Measurements from ENCODE around the gene THSD4. TPM values are rescaled to one million over a fixed set of nuclear protein-coding genes. Genes with fewer than 3 reads are reported as not detected.

The THSD4 gene
- total RNA-seq, 1 experiment from 2014 or later = 36.3 TPM

- peaks cover 6% of the 10 kb centered on the region for H3K36me3 Mint-ChIP-seq (ENCODE audit: insufficient read depth, unreplicated experiment)
- peak overlapping the region; percentile 79 for H3K27ac Mint-ChIP-seq (ENCODE audit: low read depth, unreplicated experiment)
- DNase-seq (ENCODE audit: unreplicated experiment) = peak; percentile 54
- ChIA-PET POLR2A (interaction anchor here (0.6 to 0.7 kb wide), 2 partner anchors 9 to 62 kb away, joined by 3 read pairs; no protein-coding TSS in a partner anchor), CTCF (no interaction called here)
- H3K27me3 Mint-ChIP-seq (ENCODE audit: insufficient read depth, unreplicated experiment) = no peaks in the 10 kb centered on the region
- peaks cover 7% of the 10 kb centered on the region for H3K9me3 Mint-ChIP-seq (ENCODE audit: unreplicated experiment)
- H3K4me3 Mint-ChIP-seq (ENCODE audit: unreplicated experiment) = no peak overlapping the region
- H3K4me1 Mint-ChIP-seq (ENCODE audit: insufficient read depth, unreplicated experiment) = peaks cover 59% of the 10 kb centered on the region
- intact Hi-C loops (cut with micrococcal nuclease) = no loop called here
- TF ChIP-seq, protein P1, sequence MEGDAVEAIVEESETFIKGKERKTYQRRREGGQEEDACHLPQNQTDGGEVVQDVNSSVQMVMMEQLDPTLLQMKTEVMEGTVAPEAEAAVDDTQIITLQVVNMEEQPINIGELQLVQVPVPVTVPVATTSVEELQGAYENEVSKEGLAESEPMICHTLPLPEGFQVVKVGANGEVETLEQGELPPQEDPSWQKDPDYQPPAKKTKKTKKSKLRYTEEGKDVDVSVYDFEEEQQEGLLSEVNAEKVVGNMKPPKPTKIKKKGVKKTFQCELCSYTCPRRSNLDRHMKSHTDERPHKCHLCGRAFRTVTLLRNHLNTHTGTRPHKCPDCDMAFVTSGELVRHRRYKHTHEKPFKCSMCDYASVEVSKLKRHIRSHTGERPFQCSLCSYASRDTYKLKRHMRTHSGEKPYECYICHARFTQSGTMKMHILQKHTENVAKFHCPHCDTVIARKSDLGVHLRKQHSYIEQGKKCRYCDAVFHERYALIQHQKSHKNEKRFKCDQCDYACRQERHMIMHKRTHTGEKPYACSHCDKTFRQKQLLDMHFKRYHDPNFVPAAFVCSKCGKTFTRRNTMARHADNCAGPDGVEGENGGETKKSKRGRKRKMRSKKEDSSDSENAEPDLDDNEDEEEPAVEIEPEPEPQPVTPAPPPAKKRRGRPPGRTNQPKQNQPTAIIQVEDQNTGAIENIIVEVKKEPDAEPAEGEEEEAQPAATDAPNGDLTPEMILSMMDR (IDR thresholded peaks at IDR 0.05; ENCODE audit: unreplicated experiment) = no peak
- no TSS peak for BruUV-seq (replicated peaks)
Observed at GRCh38 chr15:71133747-71134472, 18.6 kb downstream of the THSD4 start.

DNA sequence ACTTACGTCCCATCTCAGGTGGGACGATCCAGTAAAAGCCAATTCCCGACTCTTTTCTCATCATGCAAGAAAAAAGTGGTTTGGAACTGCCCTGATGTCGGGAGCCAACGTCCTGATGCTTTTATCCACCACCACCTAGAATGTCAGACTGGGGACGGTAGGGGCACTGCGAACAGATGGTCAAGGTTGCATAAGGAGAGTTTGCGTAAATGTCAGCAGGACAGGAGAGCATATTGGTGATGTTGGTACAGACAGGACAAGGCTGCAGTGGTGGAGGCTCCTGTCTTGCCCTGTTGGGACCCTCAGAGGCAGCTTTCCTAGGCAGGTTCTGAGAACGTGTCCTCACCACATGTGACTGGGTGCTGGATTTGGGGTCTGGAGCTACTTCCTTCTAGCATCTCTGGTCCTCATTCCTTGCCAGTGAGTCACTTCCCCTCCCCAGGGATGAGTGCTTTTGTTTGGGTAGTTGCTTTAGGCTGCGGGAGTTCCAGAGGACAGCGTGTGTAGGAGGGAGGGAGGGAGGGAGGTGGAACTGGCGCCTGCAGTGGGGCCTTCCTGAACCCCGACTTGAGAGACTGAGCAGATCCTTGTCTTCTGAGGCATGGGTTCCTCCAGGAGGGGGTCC lies 21.0 kb downstream of the THSD4 start:
- intact Hi-C loops (cut with micrococcal nuclease) = no loop called here
- H3K27me3 Mint-ChIP-seq (ENCODE audit: insufficient read depth, unreplicated experiment) = no peaks in the 10 kb centered on the region

GRCh38 chr15:71136793-71137518 lies 21.7 kb downstream of the THSD4 start:
- Mint-ChIP-seq H3K4me3 (ENCODE audit: unreplicated experiment) (no peak overlapping the region), H3K9me3 (ENCODE audit: unreplicated experiment) (peaks cover 7% of the 10 kb centered on the region), H3K4me1 (ENCODE audit: insufficient read depth, unreplicated experiment) (peaks cover 40% of the 10 kb centered on the region), H3K27ac (ENCODE audit: low read depth, unreplicated experiment) (peak overlapping the region; percentile 80), H3K27me3 (ENCODE audit: insufficient read depth, unreplicated experiment) (no peaks in the 10 kb centered on the region), H3K36me3 (ENCODE audit: insufficient read depth, unreplicated experiment) (peaks cover 6% of the 10 kb centered on the region)
- CTCF ChIA-PET = interaction anchor here (1.0 kb wide), 1 partner anchor 24 kb away, joined by 4 read pairs; no protein-coding TSS in a partner anchor
- no TSS peak for BruUV-seq (replicated peaks)
- TF ChIP-seq, protein P1 (IDR thresholded peaks at IDR 0.05; ENCODE audit: unreplicated experiment) = peak; percentile 12
- POLR2A ChIA-PET = interaction anchor here (1.5 kb wide), 1 partner anchor 14 kb away, joined by 4 read pairs; no protein-coding TSS in a partner anchor
- intact Hi-C loops (cut with micrococcal nuclease) = no loop called here
- no peak for DNase-seq (ENCODE audit: unreplicated experiment)

More for the DNA sequence above, 21.0 kb downstream of the THSD4 start:
- TF ChIP-seq, protein P1 (IDR thresholded peaks at IDR 0.05; ENCODE audit: unreplicated experiment) = no peak
- POLR2A ChIA-PET = no interaction called here
- H3K4me3 Mint-ChIP-seq (ENCODE audit: unreplicated experiment) = no peak overlapping the region
- H3K4me1 Mint-ChIP-seq (ENCODE audit: insufficient read depth, unreplicated experiment) = peaks cover 45% of the 10 kb centered on the region
- H3K9me3 Mint-ChIP-seq (ENCODE audit: unreplicated experiment) = peaks cover 7% of the 10 kb centered on the region
- no TSS peak for BruUV-seq (replicated peaks)
- DNase-seq (ENCODE audit: unreplicated experiment) = peak; percentile 90
- CTCF ChIA-PET = interaction anchor here (0.6 to 1.0 kb wide), 3 partner anchors 8 to 23 kb away, joined by 3 to 4 read pairs (median 4); no protein-coding TSS in a partner anchor
- peak overlapping the region; percentile 80 for H3K27ac Mint-ChIP-seq (ENCODE audit: low read depth, unreplicated experiment)
- H3K36me3 Mint-ChIP-seq (ENCODE audit: insufficient read depth, unreplicated experiment) = peaks cover 6% of the 10 kb centered on the region

DNA sequence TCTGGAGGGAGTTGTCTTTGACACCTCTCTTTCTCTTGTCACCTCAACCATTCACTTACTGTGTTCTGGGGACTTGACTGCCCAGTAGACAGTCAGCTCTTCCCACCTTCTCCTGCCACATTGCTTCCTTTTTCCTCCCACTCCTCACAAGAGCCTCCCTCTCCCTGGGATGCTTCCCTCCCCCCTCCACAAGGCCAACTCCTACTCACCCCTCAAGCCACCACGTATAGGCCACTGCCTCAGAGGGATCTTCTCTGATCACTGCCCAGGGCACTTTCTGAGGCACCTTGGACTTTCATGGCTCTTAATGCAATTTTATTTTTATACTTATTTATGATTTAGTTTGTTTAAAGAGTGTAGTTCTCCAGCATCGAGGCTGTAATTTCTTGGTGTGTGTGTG lies 23.2 kb downstream of the THSD4 start:
- peak overlapping the region; percentile 27 for H3K27ac Mint-ChIP-seq (ENCODE audit: low read depth, unreplicated experiment)
- H3K27me3 Mint-ChIP-seq (ENCODE audit: insufficient read depth, unreplicated experiment) = no peaks in the 10 kb centered on the region

More for the DNA sequence above, 23.2 kb downstream of the THSD4 start:
- Mint-ChIP-seq H3K4me1 (ENCODE audit: insufficient read depth, unreplicated experiment) (peaks cover 25% of the 10 kb centered on the region), H3K4me3 (ENCODE audit: unreplicated experiment) (no peak overlapping the region), H3K36me3 (ENCODE audit: insufficient read depth, unreplicated experiment) (no peaks in the 10 kb centered on the region), H3K9me3 (ENCODE audit: unreplicated experiment) (peaks cover 7% of the 10 kb centered on the region)
- DNase-seq (ENCODE audit: unreplicated experiment) = no peak
- no TSS peak for BruUV-seq (replicated peaks)
- ChIA-PET POLR2A (interaction anchor here (1.5 kb wide), 1 partner anchor 12 kb away, joined by 4 read pairs; no protein-coding TSS in a partner anchor), CTCF (no interaction called here)
- TF ChIP-seq, protein P1 (IDR thresholded peaks at IDR 0.05; ENCODE audit: unreplicated experiment) = no peak
- intact Hi-C loops (cut with micrococcal nuclease) = no loop called here

All from MCF 10A (cell line).